ENCODE results near the gene VAC14.
A peak's percentile ranks its signal among the peaks of the same experiment; 100 is the strongest.

The VAC14 gene

DNA sequence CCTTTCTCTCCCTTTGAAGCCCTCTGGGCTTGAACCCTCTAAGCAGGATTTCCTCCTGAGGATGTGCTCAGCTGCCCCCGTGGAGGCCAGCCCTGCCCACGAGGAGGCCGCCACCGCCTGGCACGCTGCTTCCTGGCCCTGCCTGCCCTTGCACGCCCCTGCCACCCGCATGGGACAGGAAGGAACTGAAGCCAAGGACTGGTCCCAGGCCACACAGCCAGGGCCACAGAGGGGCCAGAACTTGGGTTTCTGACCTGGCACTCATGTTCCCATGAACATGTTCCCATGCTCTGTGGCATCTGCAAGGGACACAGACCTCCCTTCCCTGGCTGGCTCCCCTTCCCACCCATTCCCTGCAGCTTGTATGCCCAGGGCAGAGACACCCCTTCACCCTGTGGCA is 91.0 kb downstream of the VAC14 start:
- Histone ChIP-seq H3K4me3 (ENCODE audit: low read depth in 1 of 2, low read length in 2 of 2) (no peak overlapping the region), H3K27ac (ENCODE audit: low read depth, low read length) (no peak overlapping the region), H3K9me3 (ENCODE audit: control insufficient read depth in 1 of 2, low read length in 2 of 2) (no peaks in the 10 kb centered on the region), H3K9ac (ENCODE audit: low read depth in 1 of 2, low read length in 2 of 2) (no peak overlapping the region), H3K27me3 (ENCODE audit: control insufficient read depth in 1 of 2, insufficient read depth in 2 of 2, low read length in 2 of 2) (no peaks in the 10 kb centered on the region), H3K36me3 (ENCODE audit: control insufficient read depth in 1 of 2, insufficient read depth in 2 of 2, low read length in 2 of 2) (no peaks in the 10 kb centered on the region), H3K4me1 (ENCODE audit: control insufficient read depth in 1 of 2, insufficient read depth in 2 of 2, low read length in 2 of 2) (peaks cover 10 to 12% of the 10 kb centered on the region in 2 donors)

DNA sequence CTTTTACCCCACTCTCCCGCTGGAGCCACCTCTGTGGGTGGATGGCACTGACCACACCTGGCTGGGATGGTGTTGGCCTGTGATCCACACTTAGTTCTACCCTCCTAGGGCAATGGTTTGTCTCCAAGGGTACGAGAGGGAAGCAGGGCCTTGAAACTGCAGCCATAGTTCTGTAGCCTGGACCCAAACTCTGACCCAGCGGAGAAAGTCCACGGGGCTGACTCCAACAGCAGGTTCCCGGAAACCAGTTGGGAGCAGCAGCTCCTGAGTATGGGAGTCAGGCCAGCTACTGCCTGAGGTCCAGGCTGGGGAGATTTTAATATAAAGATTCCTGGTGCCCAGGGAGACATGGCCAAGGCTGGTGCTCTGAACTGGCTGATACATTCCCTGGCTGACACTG is 91.5 kb downstream of the VAC14 start:
- Histone ChIP-seq H3K4me1 (ENCODE audit: control insufficient read depth in 1 of 2, insufficient read depth in 2 of 2, low read length in 2 of 2) (peaks cover 15 to 17% of the 10 kb centered on the region in 2 donors), H3K27ac (ENCODE audit: low read depth, low read length) (no peak overlapping the region), H3K27me3 (ENCODE audit: control insufficient read depth in 1 of 2, insufficient read depth in 2 of 2, low read length in 2 of 2) (no peaks in the 10 kb centered on the region), H3K9me3 (ENCODE audit: control insufficient read depth in 1 of 2, low read length in 2 of 2) (no peaks in the 10 kb centered on the region), H3K9ac (ENCODE audit: low read depth in 1 of 2, low read length in 2 of 2) (no peak overlapping the region), H3K36me3 (ENCODE audit: control insufficient read depth in 1 of 2, insufficient read depth in 2 of 2, low read length in 2 of 2) (no peaks in the 10 kb centered on the region), H3K4me3 (ENCODE audit: low read depth in 1 of 2, low read length in 2 of 2) (no peak overlapping the region)

DNA sequence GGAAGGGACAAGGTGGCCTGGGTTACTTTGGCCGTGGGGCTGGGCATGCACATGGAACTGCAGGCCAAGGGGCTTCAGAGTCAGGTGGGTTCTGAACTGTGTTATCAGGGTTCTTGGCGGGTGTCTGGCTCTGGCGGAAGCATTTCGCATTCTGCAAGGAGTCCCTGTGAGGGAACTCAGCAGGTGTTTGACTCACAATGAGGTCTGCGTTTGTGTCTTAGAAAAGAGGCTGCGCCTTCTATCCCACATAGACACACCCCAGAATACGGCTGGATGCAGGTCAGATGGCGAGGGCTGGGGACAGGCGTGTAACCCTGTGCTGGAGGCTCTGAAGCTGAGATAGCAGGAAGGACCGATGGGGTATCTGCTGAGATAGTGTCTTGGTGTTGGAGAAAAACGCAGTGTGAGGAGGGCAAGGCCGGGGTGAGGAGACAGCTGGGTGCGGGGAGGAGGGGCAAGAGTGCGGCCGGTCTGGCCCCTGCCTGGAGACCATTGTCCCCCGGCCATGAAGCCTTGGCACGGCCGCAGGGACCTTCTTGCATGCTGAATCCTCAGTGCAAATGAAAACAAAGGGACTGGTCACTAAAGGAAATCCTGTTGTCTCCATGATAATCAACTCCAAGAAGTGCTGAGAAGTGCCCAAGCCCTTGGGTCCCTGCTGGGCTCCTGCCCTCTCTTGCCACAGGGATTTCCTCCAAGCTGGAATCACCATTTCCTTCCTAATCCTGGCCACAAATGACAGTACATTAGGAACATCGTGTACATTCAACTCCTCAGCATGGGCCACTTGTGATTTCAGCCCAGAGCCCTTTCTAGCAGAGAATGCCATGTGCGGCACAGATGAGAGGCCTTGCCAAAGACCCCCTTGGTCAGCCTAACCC is 92.4 kb downstream of the VAC14 start:
- peaks cover 22 to 25% of the 10 kb centered on the region in 2 donors for H3K4me1 ChIP-seq (ENCODE audit: control insufficient read depth in 1 of 2, insufficient read depth in 2 of 2, low read length in 2 of 2)
- H3K27ac ChIP-seq (ENCODE audit: low read depth, low read length) = no peak overlapping the region

DNA sequence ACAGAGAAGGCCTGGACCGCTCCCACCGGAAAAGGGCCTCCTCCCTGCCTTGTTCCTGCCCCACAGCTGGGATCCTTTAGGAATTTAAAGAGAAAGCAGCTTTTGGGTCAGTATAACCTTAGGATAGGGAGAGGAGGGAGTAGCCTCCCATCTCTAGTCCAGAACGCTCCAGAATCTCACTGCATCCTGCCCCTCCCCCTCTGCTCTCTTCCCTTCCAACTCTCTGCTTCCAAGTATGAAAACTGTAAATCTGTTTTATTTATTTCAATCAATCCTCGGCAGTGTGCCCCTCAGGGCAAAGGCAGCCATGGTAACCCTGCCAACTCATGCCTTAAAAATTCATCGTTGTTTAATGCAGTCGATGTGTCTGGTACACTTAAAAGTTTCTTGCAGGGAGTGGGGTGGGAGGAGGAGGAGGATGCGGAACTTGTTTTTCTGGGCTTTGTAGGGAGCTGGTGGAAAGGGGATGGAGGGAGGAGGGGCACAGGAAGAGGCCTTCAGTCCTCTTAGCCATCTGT is 94.0 kb downstream of the VAC14 start:
- Histone ChIP-seq H3K4me1 (ENCODE audit: control insufficient read depth in 1 of 2, insufficient read depth in 2 of 2, low read length in 2 of 2) (peaks cover 22 to 26% of the 10 kb centered on the region in 2 donors), H3K36me3 (ENCODE audit: control insufficient read depth in 1 of 2, insufficient read depth in 2 of 2, low read length in 2 of 2) (no peaks in the 10 kb centered on the region), H3K9me3 (ENCODE audit: control insufficient read depth in 1 of 2, low read length in 2 of 2) (no peaks in the 10 kb centered on the region), H3K9ac (ENCODE audit: low read depth in 1 of 2, low read length in 2 of 2) (no peak overlapping the region), H3K4me3 (ENCODE audit: low read depth in 1 of 2, low read length in 2 of 2) (no peak overlapping the region), H3K27me3 (ENCODE audit: control insufficient read depth in 1 of 2, insufficient read depth in 2 of 2, low read length in 2 of 2) (no peaks in the 10 kb centered on the region), H3K27ac (ENCODE audit: low read depth, low read length) (peak overlapping the region; percentile 63)

More for the DNA sequence above, 92.4 kb downstream of the VAC14 start:
- H3K9me3 ChIP-seq (ENCODE audit: control insufficient read depth in 1 of 2, low read length in 2 of 2) = no peaks in the 10 kb centered on the region
- H3K27me3 ChIP-seq (ENCODE audit: control insufficient read depth in 1 of 2, insufficient read depth in 2 of 2, low read length in 2 of 2) = no peaks in the 10 kb centered on the region
- H3K4me3 ChIP-seq (ENCODE audit: low read depth in 1 of 2, low read length in 2 of 2) = no peak overlapping the region
- H3K9ac ChIP-seq (ENCODE audit: low read depth in 1 of 2, low read length in 2 of 2) = no peak overlapping the region
- H3K36me3 ChIP-seq (ENCODE audit: control insufficient read depth in 1 of 2, insufficient read depth in 2 of 2, low read length in 2 of 2) = no peaks in the 10 kb centered on the region

DNA sequence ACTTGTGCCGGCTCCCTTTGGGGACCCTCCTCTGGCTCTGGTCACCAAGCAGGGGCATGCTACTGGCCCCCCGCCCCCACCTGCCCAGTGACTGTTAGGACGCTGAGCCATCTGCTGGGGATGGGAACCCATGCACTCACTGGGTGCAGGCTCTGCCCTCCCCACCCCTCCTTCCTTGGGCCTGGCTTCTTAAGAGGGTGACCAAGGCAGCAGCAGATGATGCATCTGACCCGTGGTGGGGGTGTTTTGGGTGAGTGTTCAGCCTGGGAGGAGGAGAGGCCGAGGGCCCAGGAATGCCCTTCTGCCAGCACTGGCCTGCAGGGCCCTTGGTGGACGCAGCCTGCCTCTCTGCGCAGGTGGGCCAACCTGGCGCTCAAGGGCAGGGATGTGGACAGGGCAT is 95.9 kb downstream of the VAC14 start:
- no peak overlapping the region for H3K27ac ChIP-seq (ENCODE audit: low read depth, low read length)
- H3K4me1 ChIP-seq (ENCODE audit: control insufficient read depth in 1 of 2, insufficient read depth in 2 of 2, low read length in 2 of 2) = peaks cover 20 to 26% of the 10 kb centered on the region in 2 donors

DNA sequence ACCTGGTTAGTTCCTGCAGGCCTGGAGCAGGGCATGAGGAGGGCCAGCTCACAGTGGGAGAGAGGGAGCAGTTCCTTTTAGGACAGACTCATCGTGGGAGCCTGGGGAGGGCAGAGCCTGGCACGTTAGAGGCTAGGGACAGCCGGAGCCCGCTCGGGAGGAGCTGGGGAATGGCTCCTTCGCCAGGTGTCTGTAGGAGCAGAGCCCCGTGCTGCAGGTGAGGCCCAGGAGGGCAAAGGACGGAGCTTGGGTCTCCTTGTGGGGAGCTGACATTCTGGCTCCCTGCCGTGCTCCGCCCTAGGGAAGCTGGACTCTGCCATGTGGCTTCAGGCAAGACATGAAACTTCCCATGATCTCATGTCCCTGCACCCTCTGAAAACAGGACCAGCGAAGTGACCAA is 96.4 kb downstream of the VAC14 start:
- H3K4me3 ChIP-seq (ENCODE audit: low read depth in 1 of 2, low read length in 2 of 2) = no peak overlapping the region
- peaks cover 0 to 3% of the 10 kb centered on the region in 2 donors for H3K36me3 ChIP-seq (ENCODE audit: control insufficient read depth in 1 of 2, insufficient read depth in 2 of 2, low read length in 2 of 2)
- H3K9me3 ChIP-seq (ENCODE audit: control insufficient read depth in 1 of 2, low read length in 2 of 2) = no peaks in the 10 kb centered on the region
- H3K27me3 ChIP-seq (ENCODE audit: control insufficient read depth in 1 of 2, insufficient read depth in 2 of 2, low read length in 2 of 2) = no peaks in the 10 kb centered on the region
- no peak overlapping the region for H3K27ac ChIP-seq (ENCODE audit: low read depth, low read length)
- no peak overlapping the region for H3K9ac ChIP-seq (ENCODE audit: low read depth in 1 of 2, low read length in 2 of 2)
- H3K4me1 ChIP-seq (ENCODE audit: control insufficient read depth in 1 of 2, insufficient read depth in 2 of 2, low read length in 2 of 2) = peaks cover 16 to 26% of the 10 kb centered on the region in 2 donors

More for the DNA sequence above, 95.9 kb downstream of the VAC14 start:
- Histone ChIP-seq H3K9ac (ENCODE audit: low read depth in 1 of 2, low read length in 2 of 2) (no peak overlapping the region), H3K36me3 (ENCODE audit: control insufficient read depth in 1 of 2, insufficient read depth in 2 of 2, low read length in 2 of 2) (no peaks in the 10 kb centered on the region), H3K9me3 (ENCODE audit: control insufficient read depth in 1 of 2, low read length in 2 of 2) (no peaks in the 10 kb centered on the region), H3K4me3 (ENCODE audit: low read depth in 1 of 2, low read length in 2 of 2) (no peak overlapping the region), H3K27me3 (ENCODE audit: control insufficient read depth in 1 of 2, insufficient read depth in 2 of 2, low read length in 2 of 2) (no peaks in the 10 kb centered on the region)

DNA sequence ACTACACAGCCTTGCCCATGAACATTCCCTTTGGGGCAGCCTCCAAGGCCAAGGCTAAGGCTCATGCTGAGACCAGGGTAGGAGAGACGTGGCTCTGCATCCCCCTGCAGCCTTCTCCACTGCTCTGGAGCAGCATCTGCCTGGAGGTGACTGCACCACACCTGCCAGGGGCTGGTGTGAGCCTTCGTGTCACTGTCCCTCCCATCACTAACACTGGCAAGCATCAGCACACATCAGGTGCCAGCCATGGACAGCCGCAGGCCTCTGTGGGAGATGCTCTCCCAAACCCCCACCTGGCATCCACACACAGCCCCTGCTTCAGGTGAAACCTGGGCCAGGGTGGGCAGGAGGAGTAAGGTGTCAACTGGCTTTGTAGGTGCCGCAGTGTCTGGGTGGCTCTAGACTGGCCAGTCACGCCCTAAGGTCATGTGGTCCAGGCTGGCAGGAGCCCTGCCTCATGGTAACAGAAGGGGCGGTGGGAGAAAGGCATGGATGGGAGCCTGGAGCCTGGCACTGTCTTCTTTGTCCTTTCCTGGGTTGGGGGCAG is 97.0 kb downstream of the VAC14 start:
- H3K9ac ChIP-seq (ENCODE audit: low read depth in 1 of 2, low read length in 2 of 2) = no peak overlapping the region
- H3K27ac ChIP-seq (ENCODE audit: low read depth, low read length) = peak overlapping the region; percentile 75
- H3K36me3 ChIP-seq (ENCODE audit: control insufficient read depth in 1 of 2, insufficient read depth in 2 of 2, low read length in 2 of 2) = peaks cover 0 to 9% of the 10 kb centered on the region in 2 donors
- H3K27me3 ChIP-seq (ENCODE audit: control insufficient read depth in 1 of 2, insufficient read depth in 2 of 2, low read length in 2 of 2) = no peaks in the 10 kb centered on the region
- peaks cover 16 to 26% of the 10 kb centered on the region in 2 donors for H3K4me1 ChIP-seq (ENCODE audit: control insufficient read depth in 1 of 2, insufficient read depth in 2 of 2, low read length in 2 of 2)
- H3K9me3 ChIP-seq (ENCODE audit: control insufficient read depth in 1 of 2, low read length in 2 of 2) = no peaks in the 10 kb centered on the region
- no peak overlapping the region for H3K4me3 ChIP-seq (ENCODE audit: low read depth in 1 of 2, low read length in 2 of 2)

DNA sequence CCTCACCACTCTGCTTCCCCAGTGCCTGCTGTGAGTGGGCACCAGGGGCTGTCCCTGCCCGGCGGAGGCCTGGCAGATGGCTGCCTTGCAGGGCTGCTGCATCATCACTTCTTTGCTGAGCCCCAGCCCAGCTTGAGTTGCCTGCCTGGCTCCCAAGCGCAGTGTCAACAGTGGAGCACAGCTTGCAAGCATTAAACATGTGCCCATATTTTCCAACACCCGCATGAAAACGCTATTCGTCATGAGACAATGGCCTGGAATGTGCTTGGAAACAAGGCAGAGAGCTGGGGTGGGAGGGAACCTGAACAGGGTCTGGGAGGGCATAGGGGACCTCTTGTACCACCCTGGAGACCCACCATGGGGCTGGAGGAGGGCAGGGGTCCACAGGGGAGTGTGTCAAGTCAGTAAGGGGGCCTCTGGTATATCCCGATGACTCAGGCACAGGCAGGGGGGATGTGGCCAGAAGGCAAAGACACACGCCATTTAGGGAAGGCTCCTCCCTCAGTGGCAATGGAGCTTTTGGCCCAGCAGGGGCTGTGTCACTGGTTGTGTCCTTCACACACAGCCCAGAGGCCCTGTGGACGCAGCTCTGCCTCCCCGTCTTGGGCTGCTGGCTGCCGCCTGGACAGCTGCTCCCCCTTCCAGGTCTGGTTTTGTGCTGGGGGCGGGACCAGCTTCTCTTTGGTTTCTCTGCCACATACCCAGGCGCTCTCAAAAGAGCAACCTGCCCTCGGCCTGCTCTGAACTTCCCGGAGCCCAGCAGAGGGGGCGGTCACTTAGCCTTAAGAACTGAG is 97.7 kb downstream of the VAC14 start:
- Histone ChIP-seq H3K27ac (ENCODE audit: low read depth, low read length) (peak overlapping the region; percentile 75), H3K27me3 (ENCODE audit: control insufficient read depth in 1 of 2, insufficient read depth in 2 of 2, low read length in 2 of 2) (no peaks in the 10 kb centered on the region), H3K4me3 (ENCODE audit: low read depth in 1 of 2, low read length in 2 of 2) (no peak overlapping the region), H3K4me1 (ENCODE audit: control insufficient read depth in 1 of 2, insufficient read depth in 2 of 2, low read length in 2 of 2) (peaks cover 16 to 26% of the 10 kb centered on the region in 2 donors), H3K36me3 (ENCODE audit: control insufficient read depth in 1 of 2, insufficient read depth in 2 of 2, low read length in 2 of 2) (peaks cover 0 to 9% of the 10 kb centered on the region in 2 donors), H3K9me3 (ENCODE audit: control insufficient read depth in 1 of 2, low read length in 2 of 2) (no peaks in the 10 kb centered on the region), H3K9ac (ENCODE audit: low read depth in 1 of 2, low read length in 2 of 2) (no peak overlapping the region)

DNA sequence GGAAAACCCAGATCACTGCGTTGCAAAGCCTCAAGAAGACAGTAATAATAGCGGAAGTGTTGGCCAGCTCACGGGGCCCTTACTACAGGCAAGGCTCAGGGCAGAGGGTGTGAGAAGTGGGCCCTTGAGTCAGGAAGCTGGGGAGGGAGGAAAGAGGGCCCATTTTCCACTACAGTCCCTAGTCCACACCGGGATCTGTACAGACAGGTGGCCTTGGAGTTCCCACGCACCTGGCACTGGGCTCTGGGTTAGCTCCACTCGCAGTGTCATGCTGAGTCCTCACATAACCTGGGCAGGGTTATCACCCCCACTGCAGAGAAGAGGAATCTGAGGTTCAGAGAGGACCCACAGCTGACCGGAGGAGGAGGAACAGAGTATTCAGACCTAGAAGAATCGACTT is 98.3 kb downstream of the VAC14 start:
- no peak overlapping the region for H3K9ac ChIP-seq (ENCODE audit: low read depth in 1 of 2, low read length in 2 of 2)
- peak overlapping the region; percentile 75 for H3K27ac ChIP-seq (ENCODE audit: low read depth, low read length)
- H3K27me3 ChIP-seq (ENCODE audit: control insufficient read depth in 1 of 2, insufficient read depth in 2 of 2, low read length in 2 of 2) = no peaks in the 10 kb centered on the region
- H3K4me3 ChIP-seq (ENCODE audit: low read depth in 1 of 2, low read length in 2 of 2) = no peak overlapping the region
- H3K9me3 ChIP-seq (ENCODE audit: control insufficient read depth in 1 of 2, low read length in 2 of 2) = no peaks in the 10 kb centered on the region
- peaks cover 16 to 26% of the 10 kb centered on the region in 2 donors for H3K4me1 ChIP-seq (ENCODE audit: control insufficient read depth in 1 of 2, insufficient read depth in 2 of 2, low read length in 2 of 2)
- H3K36me3 ChIP-seq (ENCODE audit: control insufficient read depth in 1 of 2, insufficient read depth in 2 of 2, low read length in 2 of 2) = peaks cover 0 to 9% of the 10 kb centered on the region in 2 donors
